Limb (tissue), 2 donors: ENCODE data around the gene FAM222A.
"Not testable (repeated sequence)": the region's sequence is repeated elsewhere in the genome, so short reads cannot be mapped to it uniquely, and the experiment has no call there.

Experiments used
- DNase-seq, 2 donors: peaks; one replicate each; pipeline ENCODE4 v3.0.0-alpha.2; 2016; ENCODE audit errors: extremely low spot score in 2 of 2

The FAM222A gene

DNA sequence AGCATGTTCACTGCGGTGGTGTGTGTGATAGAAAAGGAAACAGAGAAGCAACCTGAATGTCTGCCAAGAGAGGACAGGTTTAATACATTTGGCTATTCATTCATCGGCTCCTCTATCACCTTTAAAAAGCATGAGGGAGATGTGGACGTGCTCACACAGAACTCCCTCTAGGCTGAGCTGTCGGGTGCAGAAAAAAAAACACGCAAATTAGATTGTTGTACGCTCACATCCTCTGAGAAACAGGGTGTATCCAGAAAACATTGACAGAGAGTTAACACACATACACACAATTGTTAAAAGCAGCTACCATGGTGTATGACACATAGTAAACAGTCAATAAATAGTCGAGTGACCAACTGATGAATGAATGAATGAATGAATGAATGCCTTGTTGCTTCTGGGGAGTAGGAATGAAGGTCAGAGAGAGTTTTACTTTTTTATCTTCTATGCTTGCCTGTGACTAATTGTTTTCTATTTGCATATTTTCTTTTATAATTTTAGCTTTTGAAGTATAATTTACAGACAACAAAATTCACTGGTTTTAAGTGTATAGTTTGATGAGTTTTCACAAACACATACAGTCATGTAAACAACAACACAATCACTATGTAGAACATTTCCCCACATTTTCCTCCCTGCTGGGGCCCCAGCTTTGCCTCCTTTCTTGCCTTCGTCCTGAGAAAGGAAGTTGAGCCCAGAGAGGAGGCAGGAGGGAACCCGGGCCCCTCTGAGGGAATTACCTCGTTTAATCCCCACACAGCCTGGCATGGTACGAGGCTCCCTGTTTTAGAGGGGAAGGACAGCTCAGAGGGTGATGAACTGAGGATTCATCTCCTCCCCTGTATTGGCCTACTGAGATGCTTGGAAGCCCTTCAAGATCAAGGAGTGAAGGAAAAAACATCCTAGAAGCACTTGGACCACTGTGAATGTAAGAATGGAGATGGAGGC is 19.7 kb upstream of the FAM222A start:
- no peak for DNase-seq

DNA sequence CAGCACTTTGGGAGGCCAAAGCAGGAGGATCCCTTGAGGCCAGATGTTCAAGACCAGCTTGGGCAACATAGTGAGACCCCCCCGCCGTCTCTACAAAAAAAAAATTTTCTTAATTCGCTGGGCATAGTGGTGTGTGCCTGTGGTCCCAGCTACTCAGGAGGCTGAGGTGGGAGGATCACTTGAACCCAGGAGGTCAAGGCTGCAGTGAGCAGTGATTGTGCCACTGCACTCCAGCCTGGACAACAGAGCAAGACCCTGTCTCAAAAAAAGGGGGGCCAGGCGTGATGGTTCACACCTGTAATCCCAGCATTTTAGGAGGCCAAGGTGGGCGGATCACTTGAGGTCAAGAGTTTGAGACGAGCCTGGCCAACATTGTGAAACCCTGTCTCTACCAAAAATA is 19.0 kb upstream of the FAM222A start:
- DNase-seq: not testable (repeated sequence)

DNA sequence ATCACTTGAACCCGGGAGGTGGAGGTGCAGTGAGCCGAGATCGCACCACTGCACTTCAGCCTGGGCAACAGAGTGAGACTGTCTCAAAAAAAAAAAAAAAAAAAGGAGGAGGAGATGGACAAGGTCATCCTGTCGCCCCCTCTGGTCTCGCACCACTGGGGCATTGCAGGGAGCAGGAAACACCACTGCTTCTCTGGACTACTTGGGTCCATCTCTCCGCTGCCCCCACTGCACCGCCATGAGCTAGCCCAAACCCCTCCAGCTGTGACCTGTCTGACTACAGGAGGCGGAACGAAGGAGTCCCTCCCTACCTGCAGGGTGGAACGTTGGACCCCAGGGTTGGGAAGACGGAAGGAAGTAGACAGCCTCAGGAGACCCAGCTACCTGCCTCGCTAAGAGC is 18.2 kb upstream of the FAM222A start:
- no peak for DNase-seq

DNA sequence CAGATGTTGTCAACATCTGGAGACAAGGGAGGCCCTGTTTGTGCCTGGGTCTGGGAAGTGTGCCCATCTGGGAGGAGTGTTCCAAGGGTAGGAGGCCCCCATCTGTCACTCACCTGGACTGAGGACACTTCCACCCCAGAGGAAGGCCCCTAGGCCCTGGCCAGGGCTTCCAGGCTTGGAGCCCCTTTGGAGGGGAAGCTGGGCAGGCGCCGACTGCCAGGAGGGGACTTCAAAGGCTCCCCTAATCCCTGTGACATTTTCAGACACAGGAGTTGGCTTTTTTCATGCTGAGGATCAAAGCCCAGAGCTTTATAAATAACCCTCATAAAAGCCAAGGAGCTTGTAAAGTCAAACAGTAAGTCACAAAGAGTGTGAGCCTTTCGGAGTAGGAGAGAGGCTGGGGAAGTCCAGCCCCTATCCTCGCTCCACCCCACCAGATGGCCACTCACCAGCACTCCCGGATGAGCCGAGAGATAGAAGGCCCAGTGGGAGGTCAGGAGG is 17.6 kb upstream of the FAM222A start:
- DNase-seq: peak in 1 of 2 donors; percentile 60

DNA sequence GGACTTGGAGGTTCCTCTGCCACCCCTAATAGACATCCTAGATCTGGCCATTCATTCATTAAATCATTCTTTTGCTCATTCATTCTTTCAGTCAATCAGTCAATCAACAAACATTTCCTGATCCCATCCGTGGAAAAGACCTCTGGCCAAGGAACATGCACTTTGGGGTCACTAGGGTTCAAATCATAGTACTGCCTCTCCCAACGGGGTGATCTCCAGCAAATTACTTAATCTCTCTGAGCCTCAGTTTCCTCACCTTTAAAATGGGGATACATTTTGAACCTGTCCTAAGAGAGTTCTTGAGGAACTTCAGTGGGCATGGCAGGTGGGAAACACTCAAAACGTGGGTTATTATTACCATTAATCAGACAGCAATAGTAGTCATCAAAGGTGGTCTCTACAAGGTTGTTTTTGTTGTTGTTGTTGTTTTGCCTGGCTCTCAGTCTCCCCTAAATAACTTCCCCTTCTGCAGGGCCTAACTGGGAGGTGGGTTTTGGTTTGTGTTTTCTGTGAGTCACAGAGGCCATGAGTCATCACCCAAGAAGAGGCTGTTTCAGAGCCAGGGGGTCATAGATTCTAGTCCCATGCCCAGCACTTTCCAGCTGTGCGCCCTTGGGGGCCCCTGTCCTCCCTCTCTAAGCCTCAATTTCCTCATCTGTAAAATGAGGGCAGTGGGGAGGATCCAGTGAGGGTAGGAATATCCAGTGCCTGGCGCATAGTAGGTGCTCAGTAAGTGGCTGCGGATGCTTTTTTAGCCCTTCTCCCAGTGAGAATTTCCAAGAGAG is 16.9 kb upstream of the FAM222A start:
- DNase-seq: no peak

DNA sequence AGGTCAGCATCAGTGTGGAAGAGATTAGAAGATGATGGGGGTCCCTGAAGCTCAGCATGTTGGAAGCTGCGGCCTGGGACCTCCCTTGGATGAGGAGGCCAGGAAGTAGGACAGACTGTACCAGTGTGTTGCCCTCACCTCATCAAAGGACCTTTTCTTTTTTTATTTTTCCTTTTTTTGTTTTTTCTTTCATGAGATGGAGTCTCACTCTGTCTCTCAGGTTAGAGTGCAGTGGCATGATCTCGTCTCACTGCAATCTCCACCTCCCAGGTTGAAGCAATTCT is 16.4 kb upstream of the FAM222A start:
- DNase-seq: no peak

DNA sequence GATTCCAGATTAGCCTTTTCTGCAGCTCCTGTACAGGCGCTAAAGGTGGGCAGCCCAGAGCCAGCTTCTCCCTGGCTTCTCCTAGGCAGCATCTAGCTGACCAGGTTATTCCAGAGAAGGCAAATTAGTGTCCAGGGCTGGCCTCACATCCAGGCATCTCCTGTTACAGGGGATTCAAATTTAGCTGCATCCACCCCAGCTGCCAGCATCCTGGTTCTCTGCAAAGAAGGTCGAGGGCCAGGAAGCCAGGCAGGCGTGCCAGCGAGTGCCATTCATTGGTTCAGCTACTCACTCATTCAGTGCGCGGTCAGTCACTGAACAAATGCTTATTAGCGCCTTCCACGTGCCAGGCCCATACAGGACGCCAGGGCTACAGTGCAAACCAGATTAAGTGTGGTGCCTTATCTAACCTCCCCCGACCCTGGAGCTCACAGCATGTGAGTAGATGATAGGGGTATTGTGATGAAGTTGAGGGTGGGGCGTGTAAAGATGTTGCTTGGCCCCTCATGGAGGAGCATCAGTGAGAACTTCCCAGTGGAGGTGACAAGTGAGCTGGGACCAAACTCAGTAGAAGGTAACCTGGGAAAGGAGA is 15.7 kb upstream of the FAM222A start:
- no peak for DNase-seq

DNA sequence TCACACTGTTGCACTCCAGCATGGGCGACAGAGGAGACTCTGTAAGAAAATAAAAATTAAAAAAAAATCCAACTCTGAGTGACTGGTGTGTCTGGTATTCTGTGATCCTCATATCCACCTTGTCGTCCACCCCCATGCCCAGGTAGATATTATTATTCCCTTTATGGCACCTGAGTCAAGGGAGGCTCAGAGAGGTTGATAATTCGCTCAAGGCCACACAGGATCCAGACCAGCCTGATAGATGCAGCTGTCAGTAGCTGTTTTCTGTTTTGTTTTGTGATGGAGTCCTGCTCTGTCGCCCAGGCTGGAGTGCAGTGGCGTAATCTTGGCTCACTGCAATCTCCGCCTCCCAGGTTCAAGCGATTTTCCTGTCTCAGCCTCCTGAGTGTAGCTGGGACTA is 14.8 kb upstream of the FAM222A start:
- DNase-seq: no peak

DNA sequence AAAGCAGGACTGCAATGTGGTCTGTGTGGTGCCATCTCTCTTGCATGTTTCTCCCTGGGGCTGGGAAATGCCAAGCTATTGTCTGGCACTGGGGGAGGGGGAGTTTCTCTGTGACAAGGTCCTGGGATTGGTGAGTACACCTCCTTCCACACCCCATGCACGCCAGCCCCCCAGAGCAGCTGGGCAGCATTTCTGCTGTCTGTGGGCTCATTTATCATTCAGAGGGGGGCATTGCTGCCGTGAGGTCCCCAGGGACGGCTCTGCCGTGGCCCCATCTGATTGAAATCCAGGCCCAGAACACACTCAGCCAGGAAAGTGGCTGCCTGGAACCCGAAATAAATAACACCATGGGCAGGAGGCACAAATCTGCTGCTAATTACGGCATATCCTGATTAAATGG is 12.6 kb upstream of the FAM222A start:
- DNase-seq: no peak

DNA sequence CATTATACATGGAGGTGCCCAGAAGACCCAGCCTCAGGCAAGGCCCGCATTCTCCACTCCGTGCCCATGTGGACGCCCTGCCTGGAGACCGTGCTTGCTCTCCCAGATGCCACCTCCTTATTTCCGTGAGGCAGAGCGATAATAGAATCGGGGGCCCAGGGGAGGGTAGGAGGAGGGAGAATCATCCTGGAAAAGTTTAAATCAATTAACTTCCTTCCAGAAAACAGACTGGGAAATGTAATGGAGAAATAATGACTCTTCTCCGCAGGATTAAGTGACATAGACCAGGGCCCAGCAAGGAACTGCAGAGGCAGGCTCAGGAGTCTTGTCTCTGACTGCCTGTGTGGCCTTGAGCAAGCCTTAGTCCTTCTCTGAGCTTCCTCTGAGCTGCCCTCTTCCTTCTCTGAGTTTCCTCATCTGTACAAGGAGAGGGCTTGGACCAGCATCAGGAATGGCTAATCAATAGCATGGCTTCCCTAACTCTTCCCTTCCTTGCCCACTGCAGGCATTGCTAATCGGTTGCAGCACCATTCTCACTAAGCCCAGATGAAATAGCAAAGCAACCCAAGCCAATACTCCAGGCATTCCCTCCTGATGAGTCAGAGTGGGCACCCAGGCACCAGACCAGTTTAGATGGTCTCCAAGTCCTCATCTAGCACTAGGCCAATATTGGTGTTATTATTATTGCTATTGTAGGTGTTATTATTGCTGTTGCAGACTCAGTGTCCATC is 11.3 kb upstream of the FAM222A start:
- DNase-seq: no peak

DNA sequence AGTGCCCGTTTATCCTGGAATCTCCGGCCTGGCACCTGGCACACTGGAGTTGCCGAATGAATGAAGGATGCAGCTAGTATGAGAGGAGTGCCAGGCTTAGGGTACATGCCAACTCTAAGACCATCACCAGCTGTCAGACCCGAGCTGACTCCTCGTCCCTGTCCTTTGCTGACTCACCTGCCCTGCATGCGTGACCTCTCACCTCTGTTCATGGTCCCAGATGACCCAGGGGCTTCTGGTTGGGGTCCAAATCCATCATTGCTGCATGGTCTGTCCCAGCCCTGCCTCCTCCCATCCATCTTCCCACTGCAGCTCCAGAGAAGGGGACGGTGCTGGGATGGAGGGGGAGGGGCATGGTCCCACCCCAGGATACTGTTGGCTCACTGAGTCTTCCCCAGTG is 9.9 kb upstream of the FAM222A start:
- no peak for DNase-seq

DNA sequence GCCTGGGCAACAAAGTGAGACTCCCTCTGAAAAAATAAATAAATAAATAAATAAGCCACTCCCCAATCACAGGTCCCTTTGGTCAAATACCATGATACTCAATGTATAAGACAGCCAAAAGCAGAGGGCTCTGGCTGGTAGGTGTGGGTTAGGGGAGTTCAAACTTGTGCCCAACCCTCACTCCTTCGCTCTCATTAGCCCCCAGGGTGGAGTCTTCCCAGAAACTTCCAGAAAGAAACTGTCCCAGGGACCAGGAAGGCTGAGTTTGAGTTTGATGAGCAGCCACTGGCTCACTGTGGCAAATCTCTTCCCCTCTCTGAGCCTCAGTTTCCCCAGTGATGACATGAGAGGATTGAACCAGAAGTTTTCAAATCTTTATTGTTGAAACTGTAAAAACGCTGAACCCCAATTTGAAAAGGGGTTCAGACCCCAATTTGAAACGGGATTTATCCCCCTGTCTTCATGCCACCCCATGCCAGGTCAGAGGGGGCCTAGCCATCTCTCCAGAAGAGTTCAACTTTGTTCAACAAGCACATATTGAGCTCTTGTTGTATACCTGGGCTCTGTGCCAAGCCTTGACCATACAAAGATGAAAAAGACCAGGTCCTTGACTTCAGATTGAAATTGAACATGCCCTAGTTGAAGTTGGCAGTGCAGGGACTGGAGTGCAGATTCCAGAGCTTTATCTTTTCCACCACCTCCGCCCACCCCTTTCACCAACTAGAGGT is 9.1 kb upstream of the FAM222A start:
- no peak for DNase-seq

DNA sequence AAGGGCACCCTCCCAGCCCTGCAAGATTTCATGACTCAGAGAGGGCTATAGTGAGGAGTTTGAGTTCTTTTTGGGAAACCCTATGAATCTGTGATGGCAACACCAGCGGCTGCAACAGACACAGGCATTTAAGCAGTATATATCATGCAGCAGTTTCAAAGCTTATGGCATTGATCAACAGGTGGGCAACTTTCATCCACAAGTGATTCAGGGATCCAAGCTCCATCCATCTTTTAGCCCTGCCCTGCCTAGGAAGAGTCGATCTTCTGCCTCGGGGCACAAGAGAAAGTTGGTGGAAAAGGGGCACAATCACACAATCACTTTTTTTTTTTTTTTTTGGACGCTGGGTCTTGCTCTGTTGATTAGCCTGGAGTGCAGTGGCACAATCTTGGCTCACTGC is 8.3 kb upstream of the FAM222A start:
- no peak for DNase-seq

DNA sequence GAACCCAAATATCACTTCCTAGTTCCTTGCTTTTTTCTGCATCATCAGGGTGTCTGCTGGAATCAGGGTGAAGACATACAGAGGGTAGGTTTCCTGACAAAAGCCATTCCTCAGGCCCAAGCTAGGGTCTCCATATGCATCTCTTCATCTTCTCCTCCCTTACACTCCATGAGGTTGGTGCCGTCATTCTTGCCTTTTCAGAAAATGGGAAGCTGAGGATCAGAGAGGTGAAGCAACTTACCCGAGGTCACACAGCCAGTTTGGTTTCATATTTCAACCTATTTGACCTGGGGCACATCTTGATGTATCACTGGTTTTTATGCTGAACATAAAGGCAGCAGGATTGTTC is 7.3 kb upstream of the FAM222A start:
- DNase-seq: no peak

DNA sequence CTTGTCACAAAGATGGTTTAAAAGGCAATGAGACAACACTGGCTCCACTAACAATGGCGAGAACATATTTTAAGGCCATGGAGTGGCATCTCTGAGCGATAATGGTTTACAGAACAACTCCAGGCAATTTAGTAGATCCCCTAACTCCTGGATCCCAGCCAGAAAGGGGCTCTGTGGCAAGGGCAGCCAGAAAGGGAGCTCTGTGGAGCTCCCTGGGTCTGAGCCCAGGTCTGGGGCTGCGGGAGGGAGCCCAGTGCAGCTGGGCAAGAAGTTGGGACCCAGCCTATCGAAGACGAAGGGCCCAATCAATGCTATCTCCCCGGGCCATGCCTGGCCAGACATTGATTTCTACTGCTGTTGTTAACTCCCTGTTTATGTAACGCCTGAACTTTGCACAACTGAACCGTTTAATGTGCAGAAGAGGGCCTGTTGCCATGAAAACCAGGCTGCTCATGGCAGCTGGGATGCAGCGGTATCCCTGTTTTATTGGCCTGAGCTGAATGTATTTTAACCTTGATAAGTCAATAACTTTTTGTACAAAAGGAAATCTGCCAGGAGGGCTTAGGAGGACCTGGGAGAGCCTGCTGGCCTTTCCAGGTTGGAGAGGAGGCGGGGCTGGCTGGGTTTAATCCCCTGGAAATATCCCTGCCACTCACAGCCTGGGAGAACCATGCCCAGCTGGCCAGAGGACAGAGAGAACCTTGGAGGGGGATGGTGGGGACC is 6.7 kb upstream of the FAM222A start:
- DNase-seq: no peak

DNA sequence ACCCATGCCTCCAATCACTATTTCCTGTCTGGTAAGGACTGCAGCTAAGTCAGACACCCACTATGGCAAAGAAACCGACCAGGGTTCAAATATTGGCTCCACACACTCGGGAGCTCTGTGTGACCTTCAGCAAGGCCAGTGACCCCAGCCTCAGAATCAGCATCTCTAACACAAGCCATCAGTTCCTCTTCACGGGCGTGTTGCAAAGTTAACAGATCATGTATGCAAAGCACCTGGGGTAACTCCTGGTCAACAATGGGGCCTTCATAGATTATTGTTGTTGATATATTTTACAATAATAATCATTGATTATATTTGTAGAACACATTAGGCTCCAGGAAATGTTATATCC is 6.2 kb upstream of the FAM222A start:
- DNase-seq: no peak

DNA sequence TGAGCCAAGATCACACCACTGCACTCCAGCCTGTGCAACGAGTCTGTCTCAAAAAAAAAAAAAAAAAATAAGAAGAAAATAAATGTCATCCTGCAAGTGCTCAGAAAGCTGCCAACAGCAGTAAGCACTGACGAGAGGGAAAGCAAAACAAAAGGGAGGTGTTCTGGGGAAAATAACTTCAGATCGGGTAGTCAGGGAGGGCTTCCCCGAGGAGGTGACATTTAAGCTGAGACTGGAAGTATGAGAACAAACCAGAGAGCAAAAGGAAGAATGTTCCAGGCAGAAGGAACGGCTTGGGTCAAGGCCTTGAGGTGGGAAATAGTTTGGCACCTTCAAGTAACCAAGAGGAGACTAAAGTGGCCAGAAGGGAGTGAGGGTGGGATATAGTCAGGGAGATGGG is 4.7 kb upstream of the FAM222A start:
- DNase-seq: no peak

DNA sequence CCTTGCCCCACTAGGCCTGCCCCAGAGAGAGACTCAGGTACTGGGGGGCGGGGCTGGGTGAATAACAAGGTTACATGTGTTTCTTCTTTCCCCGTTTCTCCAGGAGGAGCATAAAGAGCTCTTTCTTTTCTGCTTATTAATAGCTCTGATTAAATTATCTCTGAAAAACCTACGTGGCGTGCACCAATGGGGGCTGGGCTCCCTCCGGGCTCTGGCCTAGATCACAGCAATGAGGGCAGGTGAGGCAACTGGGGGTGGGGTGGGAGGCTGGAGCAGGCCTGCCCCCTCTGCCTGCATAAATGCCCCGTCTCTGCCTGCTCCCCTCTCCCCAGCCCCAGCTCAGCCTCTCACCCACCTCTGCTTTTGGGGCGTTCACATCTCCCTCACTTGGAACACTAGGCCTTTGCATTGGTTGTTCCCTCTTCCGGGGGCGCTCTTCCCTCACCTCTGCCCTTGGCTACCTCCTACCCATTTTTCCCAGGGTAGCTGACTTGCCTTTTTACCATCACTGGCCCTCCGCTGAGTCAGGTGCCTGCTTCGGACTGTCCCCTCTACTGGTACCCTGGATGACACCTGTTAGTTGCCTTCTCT is 4.1 kb upstream of the FAM222A start:
- DNase-seq: no peak

DNA sequence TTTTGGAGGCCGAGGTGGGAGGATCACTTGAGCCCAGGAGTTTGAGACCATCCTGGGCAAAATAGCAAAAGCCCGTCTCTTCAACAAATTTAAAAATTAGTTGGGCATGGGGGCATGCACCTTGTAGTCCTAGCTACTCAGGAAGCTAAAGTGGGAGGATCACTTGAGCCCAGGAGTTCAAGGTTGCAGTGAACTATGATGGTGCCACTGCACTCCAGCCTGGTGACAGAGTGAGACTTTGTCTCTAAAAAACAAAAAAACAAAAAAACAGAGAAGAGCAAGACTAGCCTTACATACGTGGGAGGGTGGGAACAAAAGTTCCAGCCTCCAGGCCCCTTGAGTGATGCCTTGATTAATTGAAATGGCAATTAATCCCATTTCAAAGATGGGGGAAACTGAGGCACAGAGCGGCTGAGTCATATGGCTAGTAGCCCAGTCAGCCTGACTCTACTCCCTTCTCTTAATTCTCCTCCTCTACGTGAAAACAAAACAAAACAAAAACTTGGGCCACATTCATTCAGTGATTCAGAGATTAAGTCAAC is 3.3 kb upstream of the FAM222A start:
- no peak for DNase-seq
